H1 (cell line): ENCODE data around the gene PPP1R9A. TPM values are rescaled to one million over a fixed set of nuclear protein-coding genes. Genes with fewer than 3 reads are reported as not detected.

Experiments used
- CTCF ChIA-PET: fragments of 300-600 bp; sonication (Branson Sonifier 250); formaldehyde crosslinking; loops from one replicate; lab custom pipeline; 2021; ENCODE audit not compliant: partially characterized antibody; lab: Charles Lee
- POLR2A ChIA-PET: fragments of 300-600 bp; sonication (Branson Sonifier 250); formaldehyde crosslinking; loops from one replicate; lab custom pipeline; 2021; ENCODE audit warnings: inconsistent platforms; ENCODE audit not compliant: partially characterized antibody; lab: Charles Lee
- DNase-seq, 2 experiments: peaks; one replicate each; pipeline versions ENCODE4 v3.0.0 to v3.0.0-alpha.2; 2010 to 2022; ENCODE audit warnings: low spot score in 2 of 2, low read depth in 1 of 2, mixed read lengths in 1 of 2
- FAIRE-seq: peaks from 2 replicates; lab custom pipeline; 2011; peaks lifted over from hg19 to GRCh38; lab: Jason Lieb, UNC
- H2AFZ ChIP-seq: 2 replicates; pipeline ENCODE4 v1.8.1; 2012; ENCODE audit warnings: low read length, inconsistent platforms
- H2AK5ac ChIP-seq: 2 replicates; pipeline ENCODE4 v1.6.1; 2013; ENCODE audit warnings: low read depth, low read length
- H2BK120ac ChIP-seq: replicated peaks from 2 replicates; pipeline ENCODE3; 2013; ENCODE audit warnings: low read depth, low read length, inconsistent platforms
- H2BK12ac ChIP-seq: 2 replicates; pipeline ENCODE4 v1.6.1; 2013; ENCODE audit warnings: low read depth, low read length
- H2BK15ac ChIP-seq: 2 replicates; pipeline ENCODE4 v1.6.1; 2013; ENCODE audit warnings: low read length
- H2BK20ac ChIP-seq: 2 replicates; pipeline ENCODE4 v1.6.1; 2013; ENCODE audit warnings: low read length
- H2BK5ac ChIP-seq: 2 replicates; pipeline ENCODE4 v1.6.1; 2013; ENCODE audit warnings: low read depth, low read length
- H3K14ac ChIP-seq: 2 replicates; pipeline ENCODE4 v1.6.1; 2013; ENCODE audit warnings: inconsistent platforms; ENCODE audit not compliant: insufficient read length
- H3K18ac ChIP-seq: 2 replicates; pipeline ENCODE4 v1.6.1; 2013; ENCODE audit warnings: low read length; ENCODE audit errors: extremely low read depth
- H3K23ac ChIP-seq: 2 replicates; pipeline ENCODE4 v1.6.1; 2013; ENCODE audit warnings: inconsistent platforms; ENCODE audit not compliant: insufficient read length
- H3K23me2 ChIP-seq: 2 replicates; pipeline ENCODE4 v1.6.1; 2013; ENCODE audit warnings: low read depth, low read length
- H3K27ac ChIP-seq: 2 replicates; pipeline ENCODE4 v1.6.1; 2011; ENCODE audit warnings: low read depth, low read length, inconsistent platforms
- H3K27me3 ChIP-seq, 4 experiments: replicated peaks in 1 of 4; 1 replicate in 1 of 4; 2 replicates in 3 of 4; pipeline versions ENCODE4 v1.6.1 to v1.8.1; 2011 to 2013; ENCODE audit warnings: low read length in 3 of 4, mild to moderate bottlenecking in 3 of 4, inconsistent platforms in 2 of 4, mixed read lengths in 2 of 4, moderate library complexity in 1 of 4; ENCODE audit not compliant: control insufficient read depth in 3 of 4, insufficient read depth in 3 of 4; ENCODE audit errors: extremely low read depth in 1 of 4
- H3K36me3 ChIP-seq, 4 experiments: 2 replicates each; pipeline versions ENCODE4 v1.6.1 to v1.8.1; 2011 to 2013; ENCODE audit warnings: mild to moderate bottlenecking in 4 of 4, low read length in 3 of 4, moderate library complexity in 2 of 4, control low read depth in 1 of 4, inconsistent platforms in 1 of 4; ENCODE audit not compliant: insufficient read depth in 4 of 4, control insufficient read depth in 2 of 4
- H3K4ac ChIP-seq: replicated peaks from 2 replicates; pipeline ENCODE3; 2013; ENCODE audit warnings: low read length, low read depth, mixed read lengths, inconsistent platforms; ENCODE audit not compliant: insufficient read length
- H3K4me1 ChIP-seq, 4 experiments: replicated peaks in 1 of 4; 1 replicate in 1 of 4; 2 replicates in 3 of 4; pipeline versions ENCODE4 v1.6.1 to v1.8.1; 2011 to 2013; ENCODE audit warnings: low read length in 3 of 4, inconsistent platforms in 2 of 4, mixed read lengths in 1 of 4; ENCODE audit not compliant: insufficient read depth in 4 of 4, control insufficient read depth in 3 of 4
- H3K4me2 ChIP-seq, 2 experiments: 2 replicates each; pipeline versions ENCODE4 v1.6.1 to v1.8.1; 2011 to 2013; ENCODE audit warnings: low read depth in 2 of 2, low read length in 2 of 2, control low read depth in 1 of 2, inconsistent platforms in 1 of 2, mild to moderate bottlenecking in 1 of 2; ENCODE audit not compliant: insufficient read depth in 1 of 2
- H3K4me3 ChIP-seq, 4 experiments: fragments of 200-600, 300-600 bp in 1 of 4; sonication (generic), shearing (Covaris generic), sonication (Bioruptor Twin) in 1 of 4; 2 replicates each; pipeline versions ENCODE4 v1.5.1 to v1.8.1; 2011 to 2016; ENCODE audit warnings: low read length in 4 of 4, low read depth in 3 of 4, control low read depth in 2 of 4, inconsistent platforms in 2 of 4, mild to moderate bottlenecking in 2 of 4, mixed read lengths in 1 of 4, moderate library complexity in 1 of 4; ENCODE audit not compliant: insufficient read depth in 2 of 4; ENCODE audit errors: extremely low read depth in 1 of 4
- H3K56ac ChIP-seq: replicated peaks from 2 replicates; pipeline ENCODE3; 2013; ENCODE audit warnings: low read depth, mild to moderate bottlenecking, mixed read lengths, low read length, inconsistent platforms; ENCODE audit not compliant: insufficient read length
- H3K79me1 ChIP-seq: 2 replicates; pipeline ENCODE4 v1.6.1; 2013; ENCODE audit warnings: low read depth, low read length, control low read depth
- H3K79me2 ChIP-seq, 2 experiments: 2 replicates each; pipeline versions ENCODE4 v1.6.1 to v1.8.1; 2012 to 2013; ENCODE audit warnings: low read length in 2 of 2, mild to moderate bottlenecking in 2 of 2, inconsistent platforms in 1 of 2; ENCODE audit not compliant: insufficient read depth in 2 of 2, control insufficient read depth in 1 of 2
- H3K9ac ChIP-seq, 4 experiments: replicated peaks in 1 of 4; 1 replicate in 1 of 4; 2 replicates in 3 of 4; pipeline versions ENCODE4 v1.6.1 to v1.8.1; 2011 to 2013; ENCODE audit warnings: low read depth in 3 of 4, low read length in 3 of 4, control low read depth in 2 of 4, mild to moderate bottlenecking in 2 of 4, moderate library complexity in 2 of 4, inconsistent platforms in 1 of 4; ENCODE audit errors: extremely low read depth in 1 of 4
- H3K9me3 ChIP-seq, 2 experiments: 2 replicates each; pipeline versions ENCODE4 v1.6.1 to v1.8.1; 2012 to 2013; ENCODE audit warnings: mild to moderate bottlenecking in 2 of 2, moderate library complexity in 2 of 2, control low read depth in 1 of 2, inconsistent platforms in 1 of 2, low read depth in 1 of 2, low read length in 1 of 2, mixed read lengths in 1 of 2; ENCODE audit not compliant: insufficient read depth in 2 of 2
- H4K20me1 ChIP-seq, 2 experiments: replicated peaks in 1 of 2; 2 replicates each; pipeline versions ENCODE3 to v1.8.1; 2011 to 2013; ENCODE audit warnings: inconsistent platforms in 2 of 2, low read length in 2 of 2, mild to moderate bottlenecking in 1 of 2; ENCODE audit not compliant: insufficient read depth in 2 of 2, control insufficient read depth in 1 of 2
- H4K5ac ChIP-seq: 2 replicates; pipeline ENCODE4 v1.6.1; 2013; ENCODE audit warnings: low read length, low read depth, mixed read lengths, inconsistent platforms; ENCODE audit not compliant: insufficient read length
- H4K8ac ChIP-seq: 2 replicates; pipeline ENCODE4 v1.8.0; 2013; ENCODE audit warnings: mild to moderate bottlenecking, moderate library complexity, low read length, inconsistent platforms; ENCODE audit not compliant: insufficient read depth; ENCODE audit errors: extremely low read depth
- H4K91ac ChIP-seq: replicated peaks from 2 replicates; pipeline ENCODE3; 2013; ENCODE audit warnings: low read length, mixed read lengths, inconsistent platforms; ENCODE audit not compliant: insufficient read length
- BACH1 ChIP-seq: IDR thresholded peaks from 2 replicates; pipeline ENCODE4 v1.6.1; 2012; ENCODE audit warnings: low read length, improper control_type of control experiment
- BRCA1 ChIP-seq: IDR thresholded peaks from 2 replicates; pipeline ENCODE4 v1.6.1; 2012; ENCODE audit warnings: low read depth, low read length, improper control_type of control experiment
- CBX8 ChIP-seq: fragments of 300-800, 300-1000 bp; sonication (generic); IDR thresholded peaks from 2 replicates; pipeline ENCODE4 v1.7.1; 2016; ENCODE audit warnings: low read depth, low read length, borderline replicate concordance
- CEBPB ChIP-seq: IDR thresholded peaks from 2 replicates; pipeline ENCODE4 v1.6.1; 2012; ENCODE audit warnings: low read depth, low read length
- CHD2 ChIP-seq: IDR thresholded peaks from 2 replicates; pipeline ENCODE4 v1.6.1; 2012; ENCODE audit warnings: low read length, improper control_type of control experiment
- CTCF ChIP-seq, 3 experiments: IDR thresholded peaks; 1 replicate in 2 of 3; 2 replicates in 1 of 3; pipeline versions ENCODE4 v1.5.1 to v1.6.1; 2011; ENCODE audit warnings: low read length in 3 of 3, mild to moderate bottlenecking in 3 of 3, inconsistent platforms in 2 of 3, low read depth in 1 of 3, moderate library complexity in 1 of 3; ENCODE audit not compliant: insufficient read depth in 1 of 3; ENCODE audit errors: control extremely low read depth in 1 of 3
- KDM4A ChIP-seq: IDR thresholded peaks from one replicate; pipeline ENCODE4 v1.7.1; 2012; ENCODE audit warnings: low read depth, mild to moderate bottlenecking, moderate library complexity, low read length, inconsistent platforms; ENCODE audit not compliant: severe bottlenecking
- POU5F1 ChIP-seq: IDR thresholded peaks from 2 replicates; pipeline ENCODE4 v1.6.1; 2011; ENCODE audit warnings: low read depth, mild to moderate bottlenecking, low read length, moderate library complexity
- RAD21 ChIP-seq, 2 experiments: IDR thresholded peaks in 1 of 2; conservative IDR thresholded peaks in 1 of 2; 2 replicates each; pipeline ENCODE4 v1.6.1; 2011; ENCODE audit warnings: low read depth in 2 of 2, low read length in 2 of 2, improper control_type of control experiment in 1 of 2, inconsistent platforms in 1 of 2, mild to moderate bottlenecking in 1 of 2, moderate library complexity in 1 of 2
- RXRA ChIP-seq: IDR thresholded peaks from 2 replicates; pipeline ENCODE4 v1.6.1; 2011; ENCODE audit warnings: low read depth, mild to moderate bottlenecking, low read length, moderate library complexity; ENCODE audit not compliant: insufficient read depth
- SIX5 ChIP-seq: IDR thresholded peaks from 2 replicates; pipeline ENCODE4 v1.6.1; 2011; ENCODE audit warnings: mild to moderate bottlenecking, low read depth, low read length
- SRF ChIP-seq: IDR thresholded peaks from 2 replicates; pipeline ENCODE4 v1.6.1; 2011; ENCODE audit warnings: mild to moderate bottlenecking, low read depth, low read length, moderate library complexity
- TBP ChIP-seq: IDR thresholded peaks from 2 replicates; pipeline ENCODE4 v1.6.1; 2011; ENCODE audit warnings: low read depth, low read length, improper control_type of control experiment
- TEAD4 ChIP-seq: IDR thresholded peaks from 2 replicates; pipeline ENCODE4 v1.6.1; 2012; ENCODE audit warnings: low read depth, low read length, inconsistent platforms, mixed read lengths
- polyA plus RNA-seq, 7 experiments: library from polyadenylated mRNA; depleted of rRNA in 3 of 7; stranded (reverse) in 5 of 7; unstranded in 2 of 7; fragments of >200 nt in 5 of 7; fragments of 200-250 nt in 2 of 7; gene quantifications; 1 replicate in 5 of 7; 2 replicates in 1 of 7; 4 replicates in 1 of 7; pipeline versions ENCODE4 v1.2.1 to v1.2.3, GENCODE V29; 2011 to 2013; ENCODE audit warnings: missing spikeins in 2 of 7, mixed read lengths in 2 of 7
- total RNA-seq: library from RNA; stranded (reverse); fragmentation: NEBNext Ultra II Directional; extraction: Animal tissue kit (Norgen Biotek cat#: 25700); gene quantifications from 2 replicates; pipeline ENCODE4 v1.2.1, GENCODE V29; 2021

Gene PPP1R9A
- total and polyA plus RNA-seq, 2 of the 8 experiments (the other 6 are each of a cell fraction or from before 2014, with no cell fraction given): 3.0 to 20.3 TPM

- H2BK120ac ChIP-seq: no peak overlapping the region
- H3K9me3 ChIP-seq: no peaks in the 10 kb centered on the region
- no peak overlapping the region for H3K14ac ChIP-seq
- H4K20me1 ChIP-seq: no peaks in the 10 kb centered on the region
- H3K4me2 ChIP-seq: no peak overlapping the region
- no peak overlapping the region for H3K4ac ChIP-seq
- no peak overlapping the region for H2BK20ac ChIP-seq
- H3K23ac ChIP-seq: no peak overlapping the region
- no peak overlapping the region for H2BK12ac ChIP-seq
- CTCF ChIA-PET: interaction anchor here (0.9 to 1.4 kb wide), 2 partner anchors 9 to 177 kb away, joined by 3 to 4 read pairs; no protein-coding TSS in a partner anchor
- no peak overlapping the region for H4K5ac ChIP-seq
- FAIRE-seq: no peak
- H2AK5ac ChIP-seq: no peak overlapping the region
- no peaks in the 10 kb centered on the region for H3K79me1 ChIP-seq
- H3K36me3 ChIP-seq: no peaks in the 10 kb centered on the region
- no peak overlapping the region for H2BK15ac ChIP-seq
- POLR2A ChIA-PET: no interaction called here
- no peak overlapping the region for H2AFZ ChIP-seq
- H3K9ac ChIP-seq: no peak overlapping the region
- H3K56ac ChIP-seq: no peak overlapping the region
- no peak for DNase-seq
- no peak overlapping the region for H2BK5ac ChIP-seq
- no peak overlapping the region for H3K4me3 ChIP-seq
- no peaks in the 10 kb centered on the region for H3K27me3 ChIP-seq
- no peaks in the 10 kb centered on the region for H3K23me2 ChIP-seq
- no peaks in the 10 kb centered on the region for H3K79me2 ChIP-seq
- H4K91ac ChIP-seq: no peak overlapping the region
- H3K4me1 ChIP-seq: no peaks in the 10 kb centered on the region
- no peak overlapping the region for H3K27ac ChIP-seq
- H3K18ac ChIP-seq: no peak overlapping the region
- H4K8ac ChIP-seq: no peak overlapping the region
- no peak for TF ChIP-seq CTCF (IDR thresholded peaks at IDR 0.05; ENCODE audit: control extremely low read depth in 1 of 3, insufficient read depth in 1 of 3, low read depth in 1 of 3, low read length in 3 of 3)
- no peak for TF ChIP-seq TBP
- no peak for TF ChIP-seq POU5F1
- no peak for TF ChIP-seq BRCA1
- TF ChIP-seq CBX8: no peak
- no peak for TF ChIP-seq BACH1
- TF ChIP-seq RAD21 (IDR thresholded peaks at IDR 0.05 in 1 of 2, conservative IDR thresholded peaks at IDR 0.05 in 1 of 2; ENCODE audit: low read depth in 2 of 2, low read length in 2 of 2): no peak
- no peak for TF ChIP-seq CEBPB
- no peak for TF ChIP-seq TEAD4
- TF ChIP-seq RXRA: no peak
- no peak for TF ChIP-seq KDM4A
- no peak for TF ChIP-seq SRF
- TF ChIP-seq SIX5: no peak
- TF ChIP-seq CHD2: no peak
These were observed 427.1 kb downstream of the PPP1R9A start for GRCh38 chr7:95334447-95334846.
